Posterior cingulate gyrus (tissue), 11 donors: ENCODE data around the gene MRAS.

Experiments
- DNase-seq, 10 donors: peaks; one replicate each; pipeline versions ENCODE4 v3.0.0 to v3.0.0-alpha.2; 2020 to 2021; ENCODE audit warnings: mixed read lengths in 3 of 10
- intact Hi-C: fragments of 100-400 bp; cut with DNase I; formaldehyde crosslinking; loops from one replicate; pipeline ENCODE4 v1.15.1; 2023

Gene MRAS

DNA sequence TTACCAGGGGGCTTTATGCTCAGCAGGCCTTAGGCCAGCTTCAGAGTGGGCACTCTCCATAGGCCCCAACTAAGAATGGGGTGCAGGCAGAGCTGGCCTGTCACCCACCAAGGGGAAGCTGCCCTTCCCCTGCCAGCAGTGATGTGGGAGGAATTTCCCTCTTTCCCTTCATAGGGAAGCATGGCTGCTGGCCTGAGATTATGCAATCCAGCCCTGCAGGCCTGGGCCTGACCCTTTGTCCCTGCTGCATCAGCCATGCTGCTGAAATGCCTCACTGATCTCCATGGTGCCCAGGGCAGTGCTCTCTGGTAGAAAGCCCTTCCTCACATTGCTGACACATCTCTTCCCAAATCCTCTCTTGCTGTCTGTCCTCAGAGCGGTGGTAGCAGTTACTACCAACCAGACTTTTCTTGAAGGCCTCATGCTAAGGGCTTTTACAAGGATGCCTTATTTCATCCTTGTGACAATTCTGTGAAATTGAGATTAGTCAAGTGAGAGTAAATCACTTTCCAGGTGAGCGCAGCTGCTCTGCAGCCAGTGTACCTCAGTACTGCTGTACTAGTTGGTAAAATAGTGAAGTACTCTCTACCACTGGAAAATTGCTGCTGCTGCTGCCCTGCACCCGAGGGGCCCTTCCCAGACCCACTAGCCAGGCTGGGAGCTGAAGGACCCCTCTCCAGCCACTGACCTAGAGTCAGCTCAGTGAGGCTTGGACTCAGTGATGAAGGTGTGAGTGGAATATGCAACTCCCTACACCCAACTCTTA is 33.8 kb downstream of the MRAS start:
- intact Hi-C loops: loop anchor here (5.0 kb wide), 1 partner anchor 35 kb away; the partner anchor contains the start of gene MRAS
- DNase-seq: peak in 7 of 10 donors; percentile 34 to 91 (median 49)

DNA sequence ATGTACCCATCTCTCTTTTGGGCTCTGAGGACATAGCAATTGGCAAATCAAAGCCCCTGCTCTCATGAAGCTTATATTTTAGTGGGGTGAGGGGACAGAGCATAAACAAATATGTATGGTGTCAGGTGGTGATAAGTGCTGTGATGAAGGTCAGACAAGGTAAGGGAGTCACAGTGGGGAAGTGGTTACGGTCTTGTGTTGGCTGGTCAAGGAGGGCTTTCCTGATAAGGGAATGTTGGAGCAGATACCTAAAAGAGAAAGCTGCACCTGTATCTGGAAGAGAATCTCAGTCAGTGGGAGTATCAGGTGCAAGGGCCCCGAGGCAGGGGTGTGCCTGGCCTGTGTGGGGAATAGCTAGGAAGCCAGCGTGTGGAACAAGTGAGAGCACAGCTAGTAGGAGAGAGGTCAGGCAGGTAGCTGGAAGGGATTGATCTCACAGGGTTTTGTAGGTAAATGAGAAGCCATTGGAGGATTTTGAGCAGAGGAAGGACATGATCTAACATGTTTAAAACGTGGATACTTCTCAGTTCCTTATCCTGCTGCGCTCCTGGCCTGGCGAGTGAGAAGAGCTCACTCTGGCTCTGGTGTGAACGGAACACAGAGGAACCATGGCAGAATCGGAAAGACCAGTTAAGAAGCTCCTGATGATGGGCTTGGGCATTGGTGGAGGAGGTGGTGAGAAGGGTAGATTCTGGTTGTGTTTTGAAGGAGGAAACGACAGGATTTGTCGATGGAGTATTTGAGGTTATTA is 35.5 kb downstream of the MRAS start:
- intact Hi-C loops: loop anchor here (5.0 kb wide), 1 partner anchor 37 kb away; the partner anchor contains the start of gene MRAS
- DNase-seq: no peak

DNA sequence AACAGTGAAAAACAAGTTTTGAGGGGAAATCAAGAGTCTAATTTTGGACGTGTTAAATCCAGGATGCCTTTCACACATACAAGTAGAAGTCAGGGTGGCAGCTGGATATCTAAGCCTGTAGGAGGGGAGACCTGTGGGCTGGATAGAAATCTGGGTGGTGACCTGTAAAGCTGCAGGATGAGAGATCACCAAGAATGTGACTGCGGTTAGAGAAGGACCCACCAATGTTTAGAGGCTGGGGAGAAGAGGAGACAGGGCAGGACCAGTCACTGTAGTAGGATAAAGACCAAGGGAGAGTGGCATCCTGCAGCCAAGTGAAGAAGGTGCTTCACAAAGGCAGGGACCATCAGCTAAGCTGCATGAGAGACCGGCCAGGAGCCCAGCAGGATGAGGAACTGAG is 36.2 kb downstream of the MRAS start:
- intact Hi-C loops: loop anchor here (5.0 kb wide), 1 partner anchor 37 kb away; the partner anchor contains the start of gene MRAS

DNA sequence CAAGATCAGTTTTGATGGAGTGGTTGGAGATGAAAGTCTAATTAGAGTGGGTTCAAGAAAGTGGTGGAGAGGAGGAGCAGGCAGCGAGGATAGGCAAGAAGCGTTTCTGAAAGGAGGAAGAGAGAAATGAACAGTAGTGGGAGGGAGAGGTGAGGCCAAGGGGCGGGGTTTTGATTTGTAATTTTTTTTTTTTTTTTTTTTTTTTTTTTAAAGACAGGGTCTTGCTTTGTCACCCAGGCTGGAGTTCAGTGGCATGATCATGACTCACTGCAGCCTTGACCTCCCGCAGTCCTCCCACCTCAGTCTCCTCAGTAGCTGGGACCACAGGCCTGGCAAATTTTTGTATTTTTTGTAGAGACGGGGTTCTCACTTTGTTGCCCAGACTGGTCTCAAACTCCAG is 36.6 kb downstream of the MRAS start:
- intact Hi-C loops: loop anchor here (5.0 kb wide), 1 partner anchor 38 kb away; the partner anchor contains the start of gene MRAS
- no peak for DNase-seq

More for the DNA sequence above, 36.2 kb downstream of the MRAS start:
- DNase-seq: no peak

DNA sequence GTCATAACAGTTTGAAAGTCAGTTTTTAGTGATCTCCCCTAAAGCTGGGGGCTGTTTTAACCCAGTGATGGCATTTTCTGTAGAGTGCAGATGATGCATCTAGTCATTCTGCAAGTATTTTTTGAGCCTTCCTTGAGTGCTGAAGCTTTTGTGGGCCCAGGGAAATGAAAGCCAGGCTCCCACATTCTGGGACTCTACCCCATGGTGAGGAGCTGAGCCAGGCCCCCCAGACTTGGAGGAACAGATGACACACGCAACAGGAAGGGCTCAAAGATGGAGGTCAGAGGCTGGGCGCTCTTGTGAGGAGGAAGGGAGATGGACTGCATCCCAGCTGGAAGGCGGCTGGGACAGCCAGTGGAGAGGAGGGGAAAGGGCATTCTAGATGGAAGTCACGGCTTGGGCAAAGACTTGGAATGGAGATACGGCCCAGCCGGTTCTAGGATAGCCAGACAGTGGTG is 40.8 kb downstream of the MRAS start:
- intact Hi-C loops: no loop called here
- no peak for DNase-seq

DNA sequence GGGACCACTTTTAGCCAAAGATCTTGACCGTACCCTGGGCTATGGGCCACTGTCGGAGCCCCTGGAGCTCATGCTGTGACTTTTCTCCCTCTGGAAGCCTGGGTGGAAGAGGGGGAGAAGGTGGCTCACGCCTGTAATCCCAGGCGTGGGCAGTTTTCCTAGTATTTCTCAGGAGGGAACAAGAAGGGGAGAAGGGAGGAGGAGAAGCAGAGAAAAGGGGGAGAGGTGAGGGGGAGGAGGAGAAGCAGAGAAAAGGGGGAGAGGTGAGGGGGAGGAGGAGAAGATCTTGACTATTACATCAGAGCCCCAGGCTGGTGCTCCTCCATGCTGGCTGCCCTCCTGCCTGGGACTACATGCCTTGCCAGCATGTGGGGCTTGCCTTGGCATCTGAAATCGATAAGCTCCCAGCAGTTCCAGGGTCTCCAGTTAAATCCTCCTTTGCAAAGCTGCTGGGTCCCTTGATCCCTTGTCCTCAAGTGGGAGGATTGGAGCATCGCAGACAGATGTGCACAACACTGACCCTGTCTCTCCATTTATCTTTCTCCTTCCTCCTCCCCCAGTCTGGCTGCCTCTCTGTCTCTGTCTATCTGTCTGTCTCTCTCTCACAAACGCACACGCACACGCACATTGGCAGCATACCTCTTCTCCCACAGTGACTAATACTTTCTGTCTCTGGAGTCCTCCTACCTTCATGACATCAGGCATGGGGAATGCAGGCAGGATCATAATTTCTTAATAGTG is 41.6 kb downstream of the MRAS start:
- DNase-seq: peak in 1 of 10 donors; percentile 89
- intact Hi-C loops: no loop called here

DNA sequence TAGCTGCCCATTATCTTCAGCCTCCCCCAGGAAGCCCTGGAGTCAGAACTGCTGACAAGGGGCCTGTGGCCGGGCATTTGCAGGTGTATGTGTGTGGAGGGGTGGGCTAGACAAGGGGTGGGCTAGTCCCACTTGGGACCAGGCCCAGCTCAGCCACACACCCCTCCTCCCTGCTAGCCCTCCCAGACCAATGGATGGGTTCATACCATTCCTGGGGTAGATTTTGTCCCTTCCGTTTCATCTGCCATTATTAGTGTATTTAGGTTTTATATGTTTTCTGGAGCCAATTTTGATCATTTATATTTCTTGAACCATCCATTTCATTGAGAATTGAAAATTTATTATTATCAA is 42.2 kb downstream of the MRAS start:
- no peak for DNase-seq
- intact Hi-C loops: no loop called here

DNA sequence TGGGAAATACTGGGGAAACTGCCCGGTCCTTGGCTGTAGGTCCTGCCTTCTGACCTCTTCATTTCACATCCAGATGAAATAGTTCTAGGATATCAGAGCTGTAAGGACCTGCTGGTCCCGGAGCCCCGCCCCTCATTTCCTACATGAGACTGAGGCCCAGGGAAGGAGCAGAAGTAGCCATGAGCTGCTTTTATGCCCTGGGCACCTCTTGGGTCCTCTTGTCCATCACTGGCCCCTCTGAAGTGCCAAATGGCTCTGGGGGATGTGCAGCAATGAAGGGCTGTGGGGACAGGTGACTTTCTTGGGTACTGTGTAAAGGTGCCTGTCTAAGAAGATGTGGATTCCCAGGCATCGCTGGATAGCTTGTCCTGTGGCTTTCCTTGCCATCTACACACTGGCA is 45.8 kb downstream of the MRAS start:
- DNase-seq: no peak
- intact Hi-C loops: no loop called here

DNA sequence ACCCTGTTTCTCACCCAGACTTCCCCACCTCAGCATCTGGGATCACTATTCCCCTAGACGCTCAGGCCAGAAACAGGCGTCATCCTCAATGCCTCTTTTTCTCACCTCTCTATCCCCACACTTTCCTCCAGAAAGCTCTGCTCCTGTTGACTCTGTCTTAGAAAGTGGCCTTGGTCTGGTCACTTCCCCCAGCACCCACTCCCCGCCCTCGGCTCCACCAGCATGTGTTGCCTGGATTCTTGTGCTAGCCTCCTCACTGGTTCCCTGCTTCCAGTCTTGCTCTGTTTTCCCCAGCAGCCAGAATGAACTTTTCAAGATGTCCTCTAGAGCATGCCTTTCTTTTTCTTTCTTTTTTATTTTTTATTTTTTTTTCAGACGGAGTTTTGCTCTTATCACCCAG is 46.3 kb downstream of the MRAS start:
- intact Hi-C loops: loop anchor here (5.0 kb wide), 1 partner anchor 62 kb away; no protein-coding TSS in a partner anchor
- no peak for DNase-seq

DNA sequence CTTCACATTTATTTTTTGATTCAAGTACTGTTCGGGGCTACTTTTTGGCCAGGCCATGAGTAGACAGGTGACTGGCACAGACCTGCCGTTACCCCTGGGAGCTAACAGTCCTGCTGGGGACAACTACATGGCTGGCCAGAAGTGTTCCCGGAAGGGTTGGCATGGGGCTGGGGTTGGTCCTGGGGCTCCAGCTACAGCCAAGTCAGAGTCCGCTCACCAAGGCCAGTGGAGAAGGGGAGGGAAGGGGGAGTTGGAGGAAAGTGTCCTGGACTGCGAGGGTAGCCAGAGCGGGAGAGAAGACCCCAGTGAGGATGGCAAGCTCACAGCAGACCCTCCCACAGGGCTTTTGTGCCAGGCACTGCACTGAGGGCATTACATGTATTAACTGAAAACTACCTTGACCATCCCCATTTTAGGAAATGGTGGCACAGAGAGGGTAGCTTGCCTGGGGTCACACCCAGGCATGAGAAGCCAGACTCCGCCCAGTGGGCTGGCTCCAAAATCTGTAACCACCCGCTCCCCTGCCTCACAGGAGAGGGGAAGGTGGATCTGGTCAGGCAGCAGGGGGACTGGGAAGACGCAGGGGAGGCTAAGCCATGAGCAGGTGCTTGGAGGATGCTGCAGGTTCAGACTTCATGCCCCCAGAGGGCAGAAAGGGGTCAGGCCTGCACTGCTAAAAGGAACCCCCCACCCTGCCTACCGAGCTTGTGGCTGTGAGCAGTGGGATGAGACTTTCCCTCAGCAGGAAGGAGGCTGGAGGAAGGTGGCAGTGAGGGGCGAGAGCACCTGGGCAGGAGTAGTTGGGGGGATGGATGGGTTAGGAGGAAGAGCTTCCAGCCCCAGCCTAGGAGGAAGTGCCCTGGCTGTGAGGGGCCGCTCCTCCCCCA is 47.7 kb downstream of the MRAS start:
- DNase-seq: no peak

DNA sequence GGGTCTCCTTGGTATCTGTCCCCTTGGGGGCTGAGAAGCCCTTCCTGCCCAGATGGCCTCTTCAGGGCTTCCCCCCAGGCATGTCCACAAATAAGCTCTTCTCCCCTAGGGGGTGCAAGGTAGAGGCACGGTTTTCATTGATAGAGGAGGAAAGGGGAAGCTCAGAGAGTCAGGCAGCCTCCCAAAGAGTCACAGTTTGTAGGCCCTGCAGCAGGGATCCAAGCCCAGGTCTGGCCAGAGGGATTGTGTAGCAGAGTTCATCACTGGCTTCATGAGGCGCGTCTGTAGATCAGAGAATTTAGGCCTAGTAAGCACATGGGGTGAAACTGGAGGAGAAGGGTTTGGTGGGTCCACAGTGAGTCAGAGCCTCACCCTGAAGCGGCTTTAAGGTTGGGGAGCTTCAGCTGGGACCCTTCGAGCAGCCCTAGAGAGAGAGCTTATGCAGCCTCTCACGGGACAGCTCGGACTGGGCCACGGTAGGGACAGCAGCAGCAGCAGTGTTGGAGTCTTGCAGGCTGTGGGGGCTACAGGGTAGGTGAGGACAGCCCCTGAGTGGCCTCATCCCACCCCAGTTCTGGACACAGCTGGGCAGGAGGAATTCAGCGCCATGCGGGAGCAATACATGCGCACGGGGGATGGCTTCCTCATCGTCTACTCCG is 48.5 kb downstream of the MRAS start:
- intact Hi-C loops: loop anchor here (5.0 kb wide), 1 partner anchor 65 kb away; no protein-coding TSS in a partner anchor
- no peak for DNase-seq

More for the DNA sequence above, 47.7 kb downstream of the MRAS start:
- intact Hi-C loops: loop anchor here (5.0 kb wide), 1 partner anchor 64 kb away; no protein-coding TSS in a partner anchor

DNA sequence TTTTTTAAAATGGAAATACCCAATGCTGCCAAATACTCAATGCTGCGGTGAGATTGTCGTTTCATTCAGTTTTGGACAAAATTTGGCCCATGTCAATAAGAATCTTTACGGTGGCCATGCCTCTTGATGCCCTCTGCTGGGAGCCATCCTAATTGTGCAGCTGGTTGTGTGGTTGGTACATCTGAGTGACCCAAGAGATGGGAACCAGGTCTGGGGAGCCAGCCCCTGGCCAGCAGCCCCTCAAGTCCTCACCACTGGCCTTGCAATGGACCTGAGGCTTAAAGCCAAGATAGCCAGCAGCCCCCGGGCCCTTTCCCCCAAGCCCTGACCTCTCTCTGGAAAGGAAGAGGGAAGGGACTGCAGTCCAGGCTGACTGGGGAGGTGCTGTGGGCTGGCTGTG is 49.6 kb downstream of the MRAS start:
- peak in 4 of 10 donors; percentile 33 to 49 (median 38) for DNase-seq
- intact Hi-C loops: loop anchor here (5.0 kb wide), 1 partner anchor 66 kb away; no protein-coding TSS in a partner anchor

DNA sequence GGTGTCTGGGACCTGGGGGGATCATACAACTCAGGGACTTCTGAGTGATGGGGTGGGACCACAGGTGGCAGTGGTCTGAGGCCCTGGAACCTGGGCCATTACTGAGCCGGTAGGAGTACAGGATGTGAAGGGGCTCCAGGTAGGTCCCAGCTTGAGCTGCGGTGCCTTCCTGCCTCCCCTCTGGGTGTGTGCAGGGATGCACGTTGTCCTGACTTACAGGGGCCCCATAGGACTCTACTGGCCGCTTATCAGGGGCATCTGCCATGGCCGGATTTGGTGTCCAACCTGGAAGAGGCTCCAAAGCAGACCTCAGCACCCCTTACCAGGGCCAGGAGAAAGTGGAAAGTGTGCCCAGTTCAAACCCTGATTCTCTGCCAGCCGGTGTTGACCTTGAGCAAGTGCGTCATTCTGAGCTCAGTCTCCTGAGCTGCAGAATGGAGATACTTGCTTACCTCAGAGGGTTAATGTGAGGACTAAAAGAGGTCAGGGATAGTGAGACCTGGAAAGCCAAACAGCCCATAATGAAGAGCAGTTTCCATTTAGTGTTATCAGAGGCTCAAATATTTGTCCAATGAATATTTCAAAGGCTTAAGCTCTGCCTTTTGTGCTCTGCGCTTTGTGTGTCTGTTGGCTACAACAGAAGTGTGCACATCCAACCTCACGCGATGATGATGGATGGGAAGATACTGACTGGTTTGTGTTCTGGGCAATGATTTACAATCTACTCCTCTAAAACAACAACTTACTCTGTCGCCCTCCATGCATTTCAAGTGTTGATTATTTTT is 50.6 kb downstream of the MRAS start:
- DNase-seq: no peak
- intact Hi-C loops: loop anchor here (5.0 kb wide), 1 partner anchor 67 kb away; no protein-coding TSS in a partner anchor

DNA sequence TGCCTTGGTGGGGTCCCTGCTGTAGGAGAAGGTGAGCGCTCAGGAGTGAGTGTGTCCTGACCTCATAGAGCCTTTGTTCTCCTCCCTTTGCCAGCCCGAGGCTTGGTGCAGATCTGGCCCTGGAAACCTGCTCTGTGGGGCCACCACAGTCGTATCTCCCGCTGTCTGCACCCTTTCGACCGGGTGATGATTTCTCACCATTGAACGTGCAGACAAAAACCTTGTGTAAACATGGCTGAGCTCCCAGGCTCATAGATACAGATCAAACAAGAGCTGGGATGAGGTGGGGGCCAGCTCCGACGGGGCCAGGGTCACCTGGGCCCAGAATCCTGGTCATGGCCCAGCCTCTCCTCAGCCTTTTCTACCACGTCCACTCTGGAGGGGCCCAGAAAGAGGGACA is 51.4 kb downstream of the MRAS start:
- no peak for DNase-seq
- intact Hi-C loops: loop anchor here (5.0 kb wide), 1 partner anchor 67 kb away; no protein-coding TSS in a partner anchor

DNA sequence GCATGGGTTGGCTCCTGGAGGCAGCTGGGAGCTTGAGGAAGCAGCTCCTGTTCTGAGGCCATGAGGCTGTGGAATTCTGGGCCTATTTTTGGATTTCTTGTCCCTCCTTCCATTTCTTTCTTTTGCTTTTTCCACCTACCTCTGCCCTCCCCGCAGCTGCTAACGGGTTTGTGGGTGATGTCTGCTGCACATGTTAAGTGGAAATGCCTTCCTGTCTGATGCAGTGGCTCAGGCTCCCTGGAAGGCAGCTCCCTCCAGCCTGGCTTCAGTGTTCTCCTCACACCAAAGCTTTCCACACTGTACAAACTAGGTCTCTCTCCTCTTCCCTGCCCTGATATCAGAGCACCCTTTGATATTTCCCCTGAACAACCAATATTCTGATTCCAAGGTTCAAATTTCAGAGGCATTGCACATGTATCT is 52.3 kb downstream of the MRAS start:
- DNase-seq: peak in 7 of 10 donors; percentile 24 to 89 (median 57)
- intact Hi-C loops: no loop called here

DNA sequence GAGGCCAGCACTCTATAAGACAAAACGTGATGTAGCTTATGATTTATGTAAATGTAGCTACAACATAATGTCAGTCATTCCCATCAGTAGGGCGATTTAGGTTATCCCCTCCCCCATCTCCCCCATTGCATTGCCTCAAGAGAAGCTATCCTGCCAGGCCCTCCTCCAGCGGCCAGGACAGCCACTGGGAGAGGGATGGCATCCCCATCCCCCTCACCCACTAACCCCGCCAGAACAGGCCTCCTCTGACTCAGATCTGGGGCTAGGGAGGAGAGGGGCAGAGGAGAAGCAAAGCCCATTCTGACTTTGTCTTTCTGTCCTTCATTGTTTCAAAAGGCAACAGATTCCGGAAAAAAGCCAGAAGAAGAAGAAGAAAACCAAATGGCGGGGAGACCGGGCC is 53.5 kb downstream of the MRAS start:
- no peak for DNase-seq
- intact Hi-C loops: no loop called here

DNA sequence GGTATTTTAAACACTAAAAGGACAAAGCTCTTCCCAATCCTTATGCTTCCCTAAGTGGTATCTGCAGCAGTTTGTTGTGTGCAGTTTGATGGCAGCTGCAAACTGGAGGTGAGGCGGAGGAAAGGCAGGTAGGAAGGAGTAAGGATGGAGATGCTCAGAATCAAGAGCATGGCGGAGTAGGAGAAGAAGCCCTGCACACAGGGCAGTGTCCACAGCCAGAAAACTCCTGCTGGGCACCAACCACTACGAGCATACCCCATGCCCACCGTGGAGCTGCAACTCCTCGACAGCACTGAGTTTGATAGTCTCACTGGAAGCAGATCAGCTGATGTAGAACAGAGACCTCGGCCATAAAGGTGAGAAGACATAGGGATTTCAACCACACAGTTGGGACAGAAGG is 55.7 kb downstream of the MRAS start:
- DNase-seq: no peak
- intact Hi-C loops: no loop called here

DNA sequence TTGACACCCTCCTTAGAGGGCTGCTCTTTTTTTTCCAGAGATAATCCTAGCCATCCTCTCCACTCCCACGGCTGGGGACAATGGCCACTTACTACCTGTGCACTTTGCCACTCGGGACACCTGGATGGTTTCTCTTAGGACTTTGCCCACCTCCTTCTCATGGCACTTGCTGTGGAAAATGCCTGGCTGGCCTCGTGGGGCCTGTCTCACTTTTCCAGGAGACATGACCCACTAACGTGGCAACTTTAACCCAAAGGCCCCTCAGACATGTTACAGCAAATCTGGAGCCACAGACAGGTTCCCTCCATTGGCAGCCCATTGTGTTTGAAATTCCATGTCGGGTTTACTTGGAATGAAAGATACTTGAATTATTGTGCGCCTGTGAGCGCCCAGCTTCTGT is 56.6 kb downstream of the MRAS start:
- no peak for DNase-seq
- intact Hi-C loops: no loop called here
